IPS-15b (cell line): ENCODE measurements around the gene PFN3.
A peak's percentile ranks its signal among the peaks of the same experiment; 100 is the strongest.
"Not testable (repeated sequence)": the region's sequence is repeated elsewhere in the genome, so short reads cannot be mapped to it uniquely, and the experiment has no call there.

ENCODE experiments used
- H3K27me3 ChIP-seq: one replicate; pipeline ENCODE4 v1.6.1; 2013; ENCODE audit warnings: low read length; ENCODE audit not compliant: control insufficient read depth, insufficient read depth
- H3K36me3 ChIP-seq: one replicate; pipeline ENCODE4 v1.6.1; 2013; ENCODE audit warnings: low read length; ENCODE audit not compliant: control insufficient read depth, insufficient read depth
- H3K4me1 ChIP-seq: one replicate; pipeline ENCODE4 v1.6.1; 2013; ENCODE audit warnings: mild to moderate bottlenecking, low read length; ENCODE audit not compliant: control insufficient read depth, insufficient read depth
- H3K4me3 ChIP-seq: one replicate; pipeline ENCODE4 v1.5.1; 2013; ENCODE audit warnings: low read depth, low read length
- H3K9ac ChIP-seq: one replicate; pipeline ENCODE4 v1.6.1; 2013; ENCODE audit warnings: low read depth, mild to moderate bottlenecking, low read length
- H3K9me3 ChIP-seq: one replicate; pipeline ENCODE4 v1.6.1; 2013; ENCODE audit warnings: mild to moderate bottlenecking, low read length; ENCODE audit not compliant: control insufficient read depth, insufficient read depth

The PFN3 gene

GRCh38 chr5:177427211-177427822 is 26.9 kb upstream of the PFN3 start:
- peaks cover 25% of the 10 kb centered on the region for H3K36me3 ChIP-seq
- H3K4me1 ChIP-seq: peaks cover 19% of the 10 kb centered on the region
- no peaks in the 10 kb centered on the region for H3K9me3 ChIP-seq
- H3K9ac ChIP-seq: peak overlapping the region; percentile 73
- peak overlapping the region; percentile 90 for H3K4me3 ChIP-seq
- no peaks in the 10 kb centered on the region for H3K27me3 ChIP-seq

GRCh38 chr5:177426566-177427210 is 26.2 kb upstream of the PFN3 start, which contains the start of gene GRK6:
Gene GRK6, plus strand, starts transcription at chr5:177426676. Its CDS starts 170 bp downstream, at chr5:177426846.
- Histone ChIP-seq H3K4me1 (peaks cover 19% of the 10 kb centered on the region), H3K4me3 (peak within 1 kb of the TSS; percentile 90)

GRCh38 chr5:177425801-177426565 is 25.5 kb upstream of the PFN3 start:
- peak overlapping the region; percentile 81 for H3K9ac ChIP-seq
- peaks cover 12% of the 10 kb centered on the region for H3K36me3 ChIP-seq
- peak overlapping the region; percentile 73 for H3K4me3 ChIP-seq
- no peaks in the 10 kb centered on the region for H3K9me3 ChIP-seq
- H3K27me3 ChIP-seq: no peaks in the 10 kb centered on the region
- H3K4me1 ChIP-seq: peaks cover 19% of the 10 kb centered on the region

More at GRCh38 chr5:177426566-177427210, 26.2 kb upstream of the PFN3 start, which contains the start of gene GRK6:
- peaks cover 19% of the 10 kb centered on the region for H3K36me3 ChIP-seq
- H3K9me3 ChIP-seq: no peaks in the 10 kb centered on the region
- no peaks in the 10 kb centered on the region for H3K27me3 ChIP-seq
- H3K9ac ChIP-seq: peak within 1 kb of the TSS; percentile 81

- Histone ChIP-seq H3K9me3 (no peaks in the 10 kb centered on the region), H3K27me3 (no peaks in the 10 kb centered on the region), H3K9ac (peak overlapping the region; percentile 81), H3K4me3 (peak overlapping the region; percentile 73), H3K36me3 (peaks cover 5% of the 10 kb centered on the region), H3K4me1 (peaks cover 19% of the 10 kb centered on the region)
Observed at GRCh38 chr5:177425196-177425800, 24.8 kb upstream of the PFN3 start.

- H3K9me3 ChIP-seq: no peaks in the 10 kb centered on the region
- no peak overlapping the region for H3K9ac ChIP-seq
- peaks cover 13% of the 10 kb centered on the region for H3K4me1 ChIP-seq
- H3K4me3 ChIP-seq: no peak overlapping the region
- H3K27me3 ChIP-seq: no peaks in the 10 kb centered on the region
- peaks cover 2% of the 10 kb centered on the region for H3K36me3 ChIP-seq
Observed at GRCh38 chr5:177423671-177424070, 23.2 kb upstream of the PFN3 start.

- Histone ChIP-seq H3K4me1 (peaks cover 5% of the 10 kb centered on the region), H3K4me3 (no peak overlapping the region), H3K27me3 (no peaks in the 10 kb centered on the region), H3K9ac (no peak overlapping the region), H3K36me3 (no peaks in the 10 kb centered on the region), H3K9me3 (no peaks in the 10 kb centered on the region)
Observed at GRCh38 chr5:177421062-177421798, 20.8 kb upstream of the PFN3 start.

GRCh38 chr5:177420472-177420871 is 20.0 kb upstream of the PFN3 start:
- not testable (repeated sequence) for H3K9me3 ChIP-seq, H3K36me3 ChIP-seq, H3K27me3 ChIP-seq, H3K4me3 ChIP-seq, H3K9ac ChIP-seq, H3K4me1 ChIP-seq

GRCh38 chr5:177419046-177419445 is 18.6 kb upstream of the PFN3 start:
- no peaks in the 10 kb centered on the region for H3K36me3 ChIP-seq
- no peaks in the 10 kb centered on the region for H3K4me1 ChIP-seq
- H3K9ac ChIP-seq: no peak overlapping the region
- H3K9me3 ChIP-seq: no peaks in the 10 kb centered on the region
- H3K4me3 ChIP-seq: no peak overlapping the region
- no peaks in the 10 kb centered on the region for H3K27me3 ChIP-seq

GRCh38 chr5:177417081-177417480 is 16.6 kb upstream of the PFN3 start:
- H3K9ac ChIP-seq, H3K4me1 ChIP-seq, H3K27me3 ChIP-seq, H3K9me3 ChIP-seq, H3K4me3 ChIP-seq, H3K36me3 ChIP-seq: not testable (repeated sequence)

GRCh38 chr5:177414481-177414880 is 14.0 kb upstream of the PFN3 start:
- Histone ChIP-seq H3K27me3 (peaks cover 7% of the 10 kb centered on the region), H3K4me1 (no peaks in the 10 kb centered on the region), H3K9me3 (no peaks in the 10 kb centered on the region), H3K36me3 (no peaks in the 10 kb centered on the region), H3K9ac (no peak overlapping the region), H3K4me3 (no peak overlapping the region)

GRCh38 chr5:177412603-177413233 is 12.3 kb upstream of the PFN3 start:
- H3K36me3 ChIP-seq: no peaks in the 10 kb centered on the region
- H3K9me3 ChIP-seq: no peaks in the 10 kb centered on the region
- peaks cover 17% of the 10 kb centered on the region for H3K27me3 ChIP-seq
- no peak overlapping the region for H3K9ac ChIP-seq
- H3K4me1 ChIP-seq: no peaks in the 10 kb centered on the region
- no peak overlapping the region for H3K4me3 ChIP-seq
